Measurements from ENCODE around the gene POLR2H. TPM values are rescaled to one million over a fixed set of nuclear protein-coding genes. Genes with fewer than 3 reads are reported as not detected.

POLR2H gene
- total RNA-seq, 4 donors from 2014 or later, result 90.8 to 307 (median 239) TPM

DNA sequence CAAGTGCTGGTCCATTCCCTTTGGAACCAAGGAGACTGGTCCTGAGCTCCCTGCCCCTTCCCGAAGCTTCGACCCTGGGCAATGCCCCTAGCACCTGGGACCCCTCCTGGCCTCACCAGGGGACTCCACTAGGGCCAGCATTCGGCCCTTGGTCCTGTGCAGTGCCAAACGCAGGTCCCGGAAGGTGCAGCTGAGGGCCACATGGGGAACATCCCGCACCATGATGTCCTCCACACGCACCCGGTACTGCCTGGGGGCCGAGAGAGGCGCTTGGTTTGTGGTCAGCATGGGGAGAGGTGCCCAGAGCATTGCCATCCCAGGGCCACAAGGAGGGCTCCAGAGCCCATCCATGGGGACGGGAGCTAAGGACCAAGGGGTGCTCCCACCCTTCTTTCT, 8.0 kb upstream of the POLR2H start:
- DNase-seq, result no peak
- no peaks in the 10 kb centered on the region for H3K27me3 ChIP-seq
- no peak overlapping the region for H3K27ac ChIP-seq
- H3K36me3 ChIP-seq, result peaks cover 0 to 23% (median 0%) of the 10 kb centered on the region in 3 donors
- no peaks in the 10 kb centered on the region for H3K9me3 ChIP-seq
- H3K4me1 ChIP-seq, result peaks cover 0 to 24% (median 0%) of the 10 kb centered on the region in 4 donors
- TF ChIP-seq, protein P1, sequence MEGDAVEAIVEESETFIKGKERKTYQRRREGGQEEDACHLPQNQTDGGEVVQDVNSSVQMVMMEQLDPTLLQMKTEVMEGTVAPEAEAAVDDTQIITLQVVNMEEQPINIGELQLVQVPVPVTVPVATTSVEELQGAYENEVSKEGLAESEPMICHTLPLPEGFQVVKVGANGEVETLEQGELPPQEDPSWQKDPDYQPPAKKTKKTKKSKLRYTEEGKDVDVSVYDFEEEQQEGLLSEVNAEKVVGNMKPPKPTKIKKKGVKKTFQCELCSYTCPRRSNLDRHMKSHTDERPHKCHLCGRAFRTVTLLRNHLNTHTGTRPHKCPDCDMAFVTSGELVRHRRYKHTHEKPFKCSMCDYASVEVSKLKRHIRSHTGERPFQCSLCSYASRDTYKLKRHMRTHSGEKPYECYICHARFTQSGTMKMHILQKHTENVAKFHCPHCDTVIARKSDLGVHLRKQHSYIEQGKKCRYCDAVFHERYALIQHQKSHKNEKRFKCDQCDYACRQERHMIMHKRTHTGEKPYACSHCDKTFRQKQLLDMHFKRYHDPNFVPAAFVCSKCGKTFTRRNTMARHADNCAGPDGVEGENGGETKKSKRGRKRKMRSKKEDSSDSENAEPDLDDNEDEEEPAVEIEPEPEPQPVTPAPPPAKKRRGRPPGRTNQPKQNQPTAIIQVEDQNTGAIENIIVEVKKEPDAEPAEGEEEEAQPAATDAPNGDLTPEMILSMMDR (IDR thresholded peaks at IDR 0.05), result no peak
- no peak for TF ChIP-seq POLR2A (IDR thresholded peaks at IDR 0.05)
- peak overlapping the region in 1 of 4 donors; percentile 40 for H3K4me3 ChIP-seq

DNA sequence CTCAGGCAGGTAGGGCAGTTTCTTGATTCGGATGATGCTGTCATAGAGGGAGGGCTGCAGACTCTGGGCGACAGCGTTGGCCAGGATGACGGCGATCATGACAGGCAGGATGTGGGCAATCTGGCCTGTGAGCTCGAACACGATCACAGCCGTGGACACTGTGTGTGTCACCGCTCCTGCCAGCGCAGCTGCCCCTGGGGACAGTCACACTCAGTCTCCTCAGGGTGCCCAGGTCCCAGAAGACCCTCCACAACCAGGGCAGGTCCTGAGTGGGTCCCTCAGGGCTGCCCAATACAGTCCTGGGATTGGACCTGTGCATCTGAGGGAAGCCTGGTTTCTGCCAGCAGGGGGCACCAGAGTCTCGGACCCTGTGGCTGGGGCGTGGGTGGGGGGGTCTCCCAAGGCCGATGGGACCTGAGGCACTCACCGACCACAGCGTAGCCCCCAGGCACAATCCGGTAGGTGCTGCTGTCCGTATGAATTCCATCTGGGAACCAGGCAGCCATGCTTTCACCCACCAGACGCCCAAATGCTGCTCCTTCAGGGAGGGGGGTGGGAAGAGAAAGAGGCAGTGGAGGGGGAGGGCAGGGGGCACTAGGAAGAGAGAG, 7.3 kb upstream of the POLR2H start:
- peaks cover 0 to 23% (median 0%) of the 10 kb centered on the region in 3 donors for H3K36me3 ChIP-seq
- H3K27ac ChIP-seq, result peak overlapping the region in 1 of 4 donors; percentile 5
- no peaks in the 10 kb centered on the region for H3K27me3 ChIP-seq
- no peak overlapping the region for H3K4me3 ChIP-seq
- peaks cover 0 to 24% (median 0%) of the 10 kb centered on the region in 4 donors for H3K4me1 ChIP-seq
- TF ChIP-seq, protein P1 (IDR thresholded peaks at IDR 0.05), result peak; percentile 20 to 80 (median 66)
- TF ChIP-seq POLR2A (IDR thresholded peaks at IDR 0.05), result no peak
- H3K9me3 ChIP-seq, result no peaks in the 10 kb centered on the region
- peak in 2 of 3 donors; percentile 64 to 82 for DNase-seq

DNA sequence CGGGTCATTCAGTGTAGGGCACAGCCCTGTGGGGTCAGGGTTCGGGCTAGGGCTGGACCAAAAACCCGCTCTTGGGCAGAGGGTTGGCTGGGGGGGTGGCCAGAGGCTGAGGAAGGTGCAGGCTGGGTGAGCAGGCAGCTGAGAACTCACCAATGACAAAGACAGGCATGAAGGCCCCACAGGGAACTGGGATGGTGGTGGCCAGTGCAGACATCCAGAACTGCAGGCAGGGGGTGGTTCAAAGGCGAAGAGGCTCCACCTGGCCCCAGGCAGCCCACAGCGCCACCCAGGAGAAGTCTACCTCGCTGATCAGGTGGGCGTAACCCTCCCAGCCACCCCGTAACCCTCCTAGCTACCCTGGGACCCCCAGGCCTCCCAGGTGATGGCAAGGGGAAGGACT, 6.8 kb upstream of the POLR2H start:
- Histone ChIP-seq H3K36me3 (peaks cover 0 to 23% (median 0%) of the 10 kb centered on the region in 3 donors), H3K9me3 (no peaks in the 10 kb centered on the region), H3K4me1 (peaks cover 0 to 24% (median 0%) of the 10 kb centered on the region in 4 donors), H3K27me3 (no peaks in the 10 kb centered on the region), H3K4me3 (no peak overlapping the region), H3K27ac (no peak overlapping the region)
- DNase-seq, result peak in 1 of 3 donors; percentile 46
- TF ChIP-seq, protein P1 (IDR thresholded peaks at IDR 0.05), result no peak
- no peak for TF ChIP-seq POLR2A (IDR thresholded peaks at IDR 0.05)

DNA sequence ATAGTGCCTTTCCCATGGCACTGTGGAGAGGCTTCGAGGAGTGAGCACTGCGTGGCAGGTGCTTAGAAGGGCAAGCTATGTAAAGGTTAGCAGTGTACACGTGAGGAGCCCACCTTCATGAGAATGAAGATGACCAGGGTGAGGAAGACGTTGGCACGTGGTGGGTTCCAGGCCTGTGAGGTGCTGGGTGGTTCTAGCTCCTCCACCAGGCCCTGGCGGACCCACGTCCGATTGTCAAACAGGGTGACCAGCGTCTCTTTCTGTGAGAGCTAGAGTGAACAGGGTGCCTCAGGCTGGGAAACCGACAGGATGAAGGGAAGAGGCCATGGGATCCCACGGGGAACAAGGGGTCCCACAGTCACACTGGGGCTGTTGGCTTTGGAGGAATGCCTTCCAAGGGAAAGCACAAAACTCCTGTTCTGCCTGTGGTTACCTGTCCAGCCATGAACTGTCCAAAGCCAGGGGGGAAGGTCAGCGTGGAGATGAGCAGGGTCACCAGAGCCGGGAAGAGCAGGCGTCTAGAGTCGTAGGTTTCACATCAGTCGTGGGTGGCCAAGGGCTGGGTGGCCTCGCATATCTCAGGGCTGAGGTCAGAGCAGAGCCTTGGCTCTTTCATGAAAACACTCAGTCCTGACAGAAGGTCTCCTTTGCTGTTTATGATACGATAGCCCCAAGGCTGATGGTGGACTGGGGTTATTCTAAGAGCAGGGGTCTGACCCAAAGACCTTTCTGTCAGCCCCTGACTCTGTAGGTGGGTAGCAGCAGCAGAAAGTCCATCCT, 6.1 kb upstream of the POLR2H start:
- peak in 1 of 3 donors; percentile 47 for DNase-seq
- TF ChIP-seq, protein P1 (IDR thresholded peaks at IDR 0.05), result no peak
- TF ChIP-seq POLR2A (IDR thresholded peaks at IDR 0.05), result no peak
- H3K36me3 ChIP-seq, result peaks cover 0 to 21% (median 0%) of the 10 kb centered on the region in 3 donors

DNA sequence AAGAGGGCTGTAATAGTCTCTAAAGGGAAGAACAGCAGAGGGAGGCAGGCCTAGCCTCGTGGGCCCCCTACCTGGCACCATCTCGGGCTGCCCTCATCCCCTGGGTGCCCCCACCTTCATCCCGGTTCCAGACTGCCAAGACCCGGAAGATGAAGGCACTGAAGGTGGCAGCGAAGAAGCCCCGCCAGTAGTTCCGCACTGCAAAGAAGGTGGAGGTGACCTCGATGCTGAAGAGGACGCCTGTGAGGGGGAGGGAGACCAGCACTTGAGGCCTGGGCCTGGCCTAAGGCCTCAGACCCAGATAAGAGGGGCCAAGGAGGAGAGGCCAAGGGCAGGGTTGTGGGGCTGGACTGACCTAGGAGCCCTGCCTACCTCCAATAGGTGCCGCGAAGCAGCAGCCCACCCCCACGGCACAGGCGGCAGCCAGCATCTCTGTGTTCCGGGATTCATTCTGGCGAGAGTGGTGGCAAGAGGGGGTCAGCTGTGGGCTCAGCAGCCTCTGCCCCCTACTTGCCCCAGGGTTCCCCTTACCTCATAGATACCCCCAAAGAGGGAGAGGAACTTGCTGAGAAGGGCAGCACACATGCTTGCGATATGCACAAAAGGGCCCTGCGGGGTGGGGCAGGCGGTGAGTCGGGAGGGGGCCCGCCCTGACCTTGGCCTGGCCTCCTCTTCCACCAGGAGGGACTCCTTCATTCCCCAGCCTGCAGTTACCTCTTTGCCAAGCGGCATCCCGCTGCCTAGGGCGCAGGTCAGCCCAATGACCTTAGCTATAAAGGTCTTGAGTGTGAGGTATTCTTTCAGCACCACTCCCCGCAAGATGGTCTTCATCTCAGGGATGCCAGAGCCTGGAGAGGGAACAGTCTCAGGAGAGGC, 4.0 kb upstream of the POLR2H start:
- Histone ChIP-seq H3K9me3 (no peaks in the 10 kb centered on the region), H3K4me1 (peaks cover 0 to 21% (median 3%) of the 10 kb centered on the region in 4 donors), H3K36me3 (peaks cover 0 to 15% (median 0%) of the 10 kb centered on the region in 3 donors), H3K4me3 (no peak overlapping the region), H3K27ac (no peak overlapping the region), H3K27me3 (no peaks in the 10 kb centered on the region)
- no peak for DNase-seq
- TF ChIP-seq, protein P1 (IDR thresholded peaks at IDR 0.05), result no peak
- TF ChIP-seq POLR2A (IDR thresholded peaks at IDR 0.05), result no peak

More for the DNA sequence above, 6.1 kb upstream of the POLR2H start:
- no peaks in the 10 kb centered on the region for H3K9me3 ChIP-seq
- no peaks in the 10 kb centered on the region for H3K27me3 ChIP-seq
- no peak overlapping the region for H3K27ac ChIP-seq
- no peak overlapping the region for H3K4me3 ChIP-seq
- H3K4me1 ChIP-seq, result peaks cover 0 to 25% (median 0%) of the 10 kb centered on the region in 4 donors
